IMR-90 (cell line): ENCODE measurements around the gene SYCE3. TPM values are rescaled to one million over a fixed set of nuclear protein-coding genes. Genes with fewer than 3 reads are reported as not detected.
A peak's percentile ranks its signal among the peaks of the same experiment; 100 is the strongest.

Experiments used
- ATAC-seq: fragments of 200-7000 bp; cut with Tn5 transposase; 2 replicates; pipeline ENCODE4 v1.9.1; 2020; ENCODE audit warnings: low read depth, mild to moderate bottlenecking, moderate library complexity
- BruUV-seq: library from RNA; stranded (reverse); fragments of 400-500 nt; replicated peaks from 2 replicates; lab custom pipeline; 2021; lab: Mats Ljungman, UMichigan
- CTCF ChIA-PET: fragments of 300-600 bp; formaldehyde crosslinking; extraction: SDS; loops from one replicate; lab custom pipeline; 2021; ENCODE audit warnings: antibody characterized with exemption; lab: Yijun Ruan, JAX
- POLR2A ChIA-PET: fragments of 300-600 bp; sonication (Branson Sonifier 250); formaldehyde crosslinking; loops from one replicate; lab custom pipeline; 2022; ENCODE audit warnings: antibody characterized with exemption; ENCODE audit not compliant: unreplicated experiment; lab: Charles Lee
- DNase-seq: peaks from one replicate; pipeline ENCODE4 v3.0.0; 2013
- H2AFZ ChIP-seq: replicated peaks from 2 replicates; pipeline ENCODE3; 2013; ENCODE audit warnings: low read length, mild to moderate bottlenecking; ENCODE audit not compliant: poor library complexity
- H2AK5ac ChIP-seq: 2 replicates; pipeline ENCODE4 v1.6.1; 2013; ENCODE audit warnings: low read depth, low read length, inconsistent platforms
- H2AK9ac ChIP-seq: replicated peaks from 2 replicates; pipeline ENCODE3; 2013; ENCODE audit warnings: mild to moderate bottlenecking, low read depth, low read length, moderate library complexity; ENCODE audit not compliant: poor library complexity
- H2BK120ac ChIP-seq: 2 replicates; pipeline ENCODE4 v1.6.1; 2013; ENCODE audit warnings: low read depth, low read length, inconsistent platforms
- H2BK15ac ChIP-seq: 3 replicates; pipeline ENCODE4 v1.6.1; 2013; ENCODE audit warnings: low read depth, low read length, inconsistent platforms
- H2BK20ac ChIP-seq: 2 replicates; pipeline ENCODE4 v1.6.1; 2013; ENCODE audit warnings: low read depth, mild to moderate bottlenecking, inconsistent platforms, low read length, moderate library complexity
- H2BK5ac ChIP-seq: 2 replicates; pipeline ENCODE4 v1.6.1; 2013; ENCODE audit warnings: mild to moderate bottlenecking, low read depth, low read length, inconsistent platforms; ENCODE audit not compliant: poor library complexity, severe bottlenecking
- H3K14ac ChIP-seq: replicated peaks from 2 replicates; pipeline ENCODE4 v1.6.1; 2013; ENCODE audit warnings: low read depth, low read length, inconsistent platforms
- H3K18ac ChIP-seq: 2 replicates; pipeline ENCODE4 v1.6.1; 2013; ENCODE audit warnings: low read depth, low read length, control low read depth
- H3K23ac ChIP-seq: 2 replicates; pipeline ENCODE4 v1.6.1; 2013; ENCODE audit warnings: low read depth, low read length, inconsistent platforms
- H3K27ac ChIP-seq: 2 replicates; pipeline ENCODE4 v1.5.1; 2013; ENCODE audit warnings: mild to moderate bottlenecking, control low read depth, low read length; ENCODE audit not compliant: insufficient read depth
- H3K27me3 ChIP-seq: 2 replicates; pipeline ENCODE4 v1.6.1; 2013; ENCODE audit warnings: low read length; ENCODE audit not compliant: control insufficient read depth, insufficient read depth
- H3K36me3 ChIP-seq: 2 replicates; pipeline ENCODE4 v1.6.1; 2013; ENCODE audit warnings: low read length, mixed read lengths; ENCODE audit not compliant: control insufficient read depth, insufficient read depth
- H3K4ac ChIP-seq: 2 replicates; pipeline ENCODE4 v1.6.1; 2013; ENCODE audit warnings: low read depth, low read length, inconsistent platforms
- H3K4me1 ChIP-seq: 2 replicates; pipeline ENCODE4 v1.6.1; 2013; ENCODE audit warnings: low read length, mixed read lengths; ENCODE audit not compliant: control insufficient read depth, insufficient read depth
- H3K4me2 ChIP-seq: 2 replicates; pipeline ENCODE4 v1.6.1; 2013; ENCODE audit warnings: low read depth, mild to moderate bottlenecking, control low read depth, low read length, moderate library complexity
- H3K4me3 ChIP-seq: 2 replicates; pipeline ENCODE4 v1.5.1; 2013; ENCODE audit warnings: low read depth, mild to moderate bottlenecking, control low read depth, low read length, moderate library complexity; ENCODE audit not compliant: insufficient read depth
- H3K56ac ChIP-seq: 2 replicates; pipeline ENCODE4 v1.6.1; 2013; ENCODE audit warnings: low read length, inconsistent platforms; ENCODE audit not compliant: insufficient read depth; ENCODE audit errors: extremely low read depth
- H3K79me1 ChIP-seq, 2 experiments: 2 replicates each; pipeline ENCODE4 v1.6.1; 2013; ENCODE audit warnings: low read length in 2 of 2, inconsistent platforms in 1 of 2, low read depth in 1 of 2
- H3K9ac ChIP-seq: 2 replicates; pipeline ENCODE4 v1.6.1; 2013; ENCODE audit warnings: low read depth, low read length, control low read depth
- H3K9me1 ChIP-seq: 2 replicates; pipeline ENCODE4 v1.6.1; 2013; ENCODE audit warnings: low read length, inconsistent platforms; ENCODE audit not compliant: insufficient read depth
- H3K9me3 ChIP-seq: 2 replicates; pipeline ENCODE4 v1.6.1; 2013; ENCODE audit warnings: low read length; ENCODE audit not compliant: control insufficient read depth, insufficient read depth
- H4K20me1 ChIP-seq: 2 replicates; pipeline ENCODE4 v1.6.1; 2013; ENCODE audit warnings: low read length, inconsistent platforms; ENCODE audit not compliant: insufficient read depth
- H4K5ac ChIP-seq: 2 replicates; pipeline ENCODE4 v1.6.1; 2013; ENCODE audit warnings: mild to moderate bottlenecking, low read depth, low read length, control low read depth
- H4K8ac ChIP-seq, 2 experiments: 2 replicates each; pipeline ENCODE4 v1.6.1; 2013; ENCODE audit warnings: low read depth in 2 of 2, low read length in 2 of 2, control low read depth in 1 of 2, inconsistent platforms in 1 of 2
- H4K91ac ChIP-seq: 2 replicates; pipeline ENCODE4 v1.6.1; 2013; ENCODE audit warnings: low read depth, low read length, inconsistent platforms; ENCODE audit not compliant: insufficient read depth
- CEBPB ChIP-seq: IDR thresholded peaks from 2 replicates; pipeline ENCODE4 v1.6.1; 2012; ENCODE audit warnings: low read depth, low read length, improper control_type of control experiment
- MAZ ChIP-seq: IDR thresholded peaks from 2 replicates; pipeline ENCODE4 v1.6.1; 2012; ENCODE audit warnings: low read depth, mild to moderate bottlenecking, low read length, improper control_type of control experiment, moderate library complexity, borderline replicate concordance
- MXI1 ChIP-seq: IDR thresholded peaks from 2 replicates; pipeline ENCODE4 v1.6.1; 2012; ENCODE audit warnings: low read depth, mild to moderate bottlenecking, low read length, moderate library complexity, borderline replicate concordance
- POLR2A ChIP-seq: IDR thresholded peaks from 2 replicates; pipeline ENCODE4 v1.6.1; 2012; ENCODE audit warnings: mild to moderate bottlenecking, low read depth, low read length
- RAD21 ChIP-seq: IDR thresholded peaks from 2 replicates; pipeline ENCODE4 v1.6.1; 2012; ENCODE audit warnings: low read length, improper control_type of control experiment
- WGBS, 2 experiments: methylation state at CpG; one replicate each; pipeline versions ENCODE4 v1.1.5 to v1.1.7; 2013; ENCODE audit warnings: missing lambda C conversion rate in 2 of 2; ENCODE audit not compliant: insufficient read length in 1 of 2; ENCODE audit errors: extremely low coverage in 2 of 2; 5-methylcytosine and 5-hydroxymethylcytosine counted together
- dilution Hi-C: fragments of 300-500 bp; cut with HindIII; formaldehyde crosslinking; loops from one replicate; pipeline ENCODE4 v1.14.3; 2018; ENCODE audit warnings: low sequenced_read_pairs; ENCODE audit not compliant: unreplicated experiment
- in situ Hi-C: fragments of 300-500 bp; cut with MboI; formaldehyde crosslinking; loops from 3 replicates; pipeline ENCODE4 v1.14.3; 2019; ENCODE audit warnings: low sequenced_read_pairs, inconsistent platforms, mixed read lengths
- intact Hi-C: fragments of 100-400 bp; cut with micrococcal nuclease; formaldehyde crosslinking; loops from 2 replicates; pipeline ENCODE4 v1.10.0; 2022
- polyA plus RNA-seq, 3 experiments: library from polyadenylated mRNA; depleted of rRNA; stranded (reverse); fragments of >200 nt; gene quantifications; 2 replicates each; pipeline ENCODE4 v1.2.3, GENCODE V29; 2012; ENCODE audit warnings: low replicate concordance in 1 of 3
- total RNA-seq: library from RNA; depleted of rRNA; stranded (reverse); fragments of >200 nt; gene quantifications from 2 replicates; pipeline ENCODE4 v1.2.3, GENCODE V29; 2012

The SYCE3 gene
- total and polyA plus RNA-seq, 2 of the 4 experiments (the other 2 are of a cell fraction), result not detected

GRCh38 chr22:50507421-50507990 is 55.2 kb downstream of the SYCE3 start, which contains the start of gene LMF2:
Gene LMF2 (minus strand): TSS chr22:50507702. CDS start chr22:50507675, 27 bp downstream.
- in situ Hi-C loops, result no loop called here
- CTCF ChIA-PET, result interaction anchor here (0.6 to 1.5 kb wide), 3 partner anchors 9 to 56 kb away, joined by 3 to 6 read pairs (median 3); partner anchors contain the start of gene SCO2

More at GRCh38 chr22:50507421-50507990, 55.2 kb downstream of the SYCE3 start, which contains the start of gene LMF2:
- H3K4me1 ChIP-seq, result peaks cover 4% of the 10 kb centered on the region
- peak within 1 kb of the TSS; percentile 98 for H4K5ac ChIP-seq
- H3K56ac ChIP-seq, result peak within 1 kb of the TSS; percentile 81
- ATAC-seq (peak; percentile 90), DNase-seq (no peak)
- H3K36me3 ChIP-seq, result peaks cover 23% of the 10 kb centered on the region
- peak within 1 kb of the TSS; percentile 95 for H3K27ac ChIP-seq
- H2AFZ ChIP-seq, result peak within 1 kb of the TSS; percentile 99
- H2AK9ac ChIP-seq, result peak within 1 kb of the TSS; percentile 100
- H2AK5ac ChIP-seq, result peak within 1 kb of the TSS; percentile 97
- WGBS, 2 experiments, result 0% methylated on average over 5 of the region's 62 CpGs; no CpG with 5 or more reads in 1 of the 2 experiments
- peak within 1 kb of the TSS; percentile 73 for H2BK120ac ChIP-seq
- peak within 1 kb of the TSS; percentile 86 for H4K91ac ChIP-seq
- H2BK20ac ChIP-seq, result no peak within 1 kb of the TSS
- no TSS peak for BruUV-seq
- dilution Hi-C loops (no loop called here), intact Hi-C loops (no loop called here)
- peak within 1 kb of the TSS; percentile 97 for H3K4ac ChIP-seq
- peak within 1 kb of the TSS; percentile 100 for H3K4me3 ChIP-seq
- H3K18ac ChIP-seq, result peak within 1 kb of the TSS; percentile 81; the same call in 1 of the 2 replicates
- no peaks in the 10 kb centered on the region for H3K9me3 ChIP-seq
- H3K79me1 ChIP-seq, result peaks cover 15 to 56% of the 10 kb centered on the region in 2 experiments
- H3K9me1 ChIP-seq, result peaks cover 4% of the 10 kb centered on the region; the same call in 1 of the 2 replicates
- no peaks in the 10 kb centered on the region; the same call in 1 of the 2 replicates for H4K20me1 ChIP-seq
- TF ChIP-seq CEBPB, result no peak
- peak; percentile 31; the same call in 1 of the 2 replicates for TF ChIP-seq MAZ
- TF ChIP-seq MXI1, result peak; percentile 72; the same call in 1 of the 2 replicates
- no peak for TF ChIP-seq RAD21
- peak; percentile 69 for TF ChIP-seq POLR2A
- H4K8ac ChIP-seq, result peak within 1 kb of the TSS; percentile 90 to 96
- peak within 1 kb of the TSS; percentile 87 for H3K14ac ChIP-seq
- peak within 1 kb of the TSS; percentile 92 for H2BK5ac ChIP-seq
- peak within 1 kb of the TSS; percentile 95 for H3K4me2 ChIP-seq
- H3K27me3 ChIP-seq, result no peaks in the 10 kb centered on the region
- peak within 1 kb of the TSS; percentile 98 for H3K9ac ChIP-seq
- H2BK15ac ChIP-seq, result peak within 1 kb of the TSS; percentile 0; the same call in 1 of the 3 replicates
- peak within 1 kb of the TSS; percentile 73 for H3K23ac ChIP-seq
- POLR2A ChIA-PET, result interaction anchor here (0.6 to 0.9 kb wide), 3 partner anchors 14 to 85 kb away, joined by 3 to 4 read pairs (median 3); partner anchors contain the start of gene SCO2
